ENCODE data around the gene ZNF506.

DNA sequence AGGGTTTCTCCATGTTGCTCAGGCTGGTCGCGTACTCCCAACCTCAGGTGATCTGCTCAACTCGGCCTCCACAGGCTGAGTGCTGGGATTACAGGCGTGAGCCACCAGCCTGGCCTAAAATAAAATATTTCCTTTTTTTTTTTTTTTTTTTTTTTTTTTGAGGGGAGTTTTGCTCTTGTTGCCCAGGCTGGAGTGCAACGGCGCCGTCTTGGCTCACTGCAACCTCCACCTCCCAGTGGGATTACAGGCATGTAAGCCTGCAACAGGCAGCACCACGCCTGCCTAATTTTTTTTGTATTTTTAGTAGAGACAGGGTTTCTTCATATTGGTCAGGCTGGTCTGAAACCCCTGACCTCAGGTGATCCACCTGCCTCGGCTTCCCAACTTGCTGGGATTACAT, 4.9 kb downstream of the ZNF506 start:
- TF ChIP-seq, protein P1, sequence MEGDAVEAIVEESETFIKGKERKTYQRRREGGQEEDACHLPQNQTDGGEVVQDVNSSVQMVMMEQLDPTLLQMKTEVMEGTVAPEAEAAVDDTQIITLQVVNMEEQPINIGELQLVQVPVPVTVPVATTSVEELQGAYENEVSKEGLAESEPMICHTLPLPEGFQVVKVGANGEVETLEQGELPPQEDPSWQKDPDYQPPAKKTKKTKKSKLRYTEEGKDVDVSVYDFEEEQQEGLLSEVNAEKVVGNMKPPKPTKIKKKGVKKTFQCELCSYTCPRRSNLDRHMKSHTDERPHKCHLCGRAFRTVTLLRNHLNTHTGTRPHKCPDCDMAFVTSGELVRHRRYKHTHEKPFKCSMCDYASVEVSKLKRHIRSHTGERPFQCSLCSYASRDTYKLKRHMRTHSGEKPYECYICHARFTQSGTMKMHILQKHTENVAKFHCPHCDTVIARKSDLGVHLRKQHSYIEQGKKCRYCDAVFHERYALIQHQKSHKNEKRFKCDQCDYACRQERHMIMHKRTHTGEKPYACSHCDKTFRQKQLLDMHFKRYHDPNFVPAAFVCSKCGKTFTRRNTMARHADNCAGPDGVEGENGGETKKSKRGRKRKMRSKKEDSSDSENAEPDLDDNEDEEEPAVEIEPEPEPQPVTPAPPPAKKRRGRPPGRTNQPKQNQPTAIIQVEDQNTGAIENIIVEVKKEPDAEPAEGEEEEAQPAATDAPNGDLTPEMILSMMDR (IDR thresholded peaks at IDR 0.05): no peak
- TF ChIP-seq, protein P2, sequence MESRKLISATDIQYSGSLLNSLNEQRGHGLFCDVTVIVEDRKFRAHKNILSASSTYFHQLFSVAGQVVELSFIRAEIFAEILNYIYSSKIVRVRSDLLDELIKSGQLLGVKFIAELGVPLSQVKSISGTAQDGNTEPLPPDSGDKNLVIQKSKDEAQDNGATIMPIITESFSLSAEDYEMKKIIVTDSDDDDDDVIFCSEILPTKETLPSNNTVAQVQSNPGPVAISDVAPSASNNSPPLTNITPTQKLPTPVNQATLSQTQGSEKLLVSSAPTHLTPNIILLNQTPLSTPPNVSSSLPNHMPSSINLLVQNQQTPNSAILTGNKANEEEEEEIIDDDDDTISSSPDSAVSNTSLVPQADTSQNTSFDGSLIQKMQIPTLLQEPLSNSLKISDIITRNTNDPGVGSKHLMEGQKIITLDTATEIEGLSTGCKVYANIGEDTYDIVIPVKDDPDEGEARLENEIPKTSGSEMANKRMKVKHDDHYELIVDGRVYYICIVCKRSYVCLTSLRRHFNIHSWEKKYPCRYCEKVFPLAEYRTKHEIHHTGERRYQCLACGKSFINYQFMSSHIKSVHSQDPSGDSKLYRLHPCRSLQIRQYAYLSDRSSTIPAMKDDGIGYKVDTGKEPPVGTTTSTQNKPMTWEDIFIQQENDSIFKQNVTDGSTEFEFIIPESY (IDR thresholded peaks at IDR 0.05; ENCODE audit: borderline replicate concordance, low read depth): no peak
- TF ChIP-seq, protein P3, sequence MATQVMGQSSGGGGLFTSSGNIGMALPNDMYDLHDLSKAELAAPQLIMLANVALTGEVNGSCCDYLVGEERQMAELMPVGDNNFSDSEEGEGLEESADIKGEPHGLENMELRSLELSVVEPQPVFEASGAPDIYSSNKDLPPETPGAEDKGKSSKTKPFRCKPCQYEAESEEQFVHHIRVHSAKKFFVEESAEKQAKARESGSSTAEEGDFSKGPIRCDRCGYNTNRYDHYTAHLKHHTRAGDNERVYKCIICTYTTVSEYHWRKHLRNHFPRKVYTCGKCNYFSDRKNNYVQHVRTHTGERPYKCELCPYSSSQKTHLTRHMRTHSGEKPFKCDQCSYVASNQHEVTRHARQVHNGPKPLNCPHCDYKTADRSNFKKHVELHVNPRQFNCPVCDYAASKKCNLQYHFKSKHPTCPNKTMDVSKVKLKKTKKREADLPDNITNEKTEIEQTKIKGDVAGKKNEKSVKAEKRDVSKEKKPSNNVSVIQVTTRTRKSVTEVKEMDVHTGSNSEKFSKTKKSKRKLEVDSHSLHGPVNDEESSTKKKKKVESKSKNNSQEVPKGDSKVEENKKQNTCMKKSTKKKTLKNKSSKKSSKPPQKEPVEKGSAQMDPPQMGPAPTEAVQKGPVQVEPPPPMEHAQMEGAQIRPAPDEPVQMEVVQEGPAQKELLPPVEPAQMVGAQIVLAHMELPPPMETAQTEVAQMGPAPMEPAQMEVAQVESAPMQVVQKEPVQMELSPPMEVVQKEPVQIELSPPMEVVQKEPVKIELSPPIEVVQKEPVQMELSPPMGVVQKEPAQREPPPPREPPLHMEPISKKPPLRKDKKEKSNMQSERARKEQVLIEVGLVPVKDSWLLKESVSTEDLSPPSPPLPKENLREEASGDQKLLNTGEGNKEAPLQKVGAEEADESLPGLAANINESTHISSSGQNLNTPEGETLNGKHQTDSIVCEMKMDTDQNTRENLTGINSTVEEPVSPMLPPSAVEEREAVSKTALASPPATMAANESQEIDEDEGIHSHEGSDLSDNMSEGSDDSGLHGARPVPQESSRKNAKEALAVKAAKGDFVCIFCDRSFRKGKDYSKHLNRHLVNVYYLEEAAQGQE (IDR thresholded peaks at IDR 0.05; ENCODE audit: low read depth, low read length): no peak
- TF ChIP-seq RXRA (IDR thresholded peaks at IDR 0.05; ENCODE audit: borderline replicate concordance, low read depth) (no peak), FOSL2 (IDR thresholded peaks at IDR 0.05; ENCODE audit: borderline replicate concordance, low read depth) (no peak), POLR2AphosphoS5 (IDR thresholded peaks at IDR 0.05; ENCODE audit: low read depth, low read length) (no peak), GABPA (IDR thresholded peaks at IDR 0.05; ENCODE audit: low read depth) (no peak), EZH2phosphoT487 (IDR thresholded peaks at IDR 0.05; ENCODE audit: borderline replicate concordance, low read depth) (no peak), FOXM1 (IDR thresholded peaks at IDR 0.05; ENCODE audit: low read depth) (no peak), NFIC (IDR thresholded peaks at IDR 0.05; ENCODE audit: borderline replicate concordance) (no peak), JUND (IDR thresholded peaks at IDR 0.05) (no peak), RAD21 (IDR thresholded peaks at IDR 0.05; ENCODE audit: low read length) (no peak)
- TF ChIP-seq, protein P4, sequence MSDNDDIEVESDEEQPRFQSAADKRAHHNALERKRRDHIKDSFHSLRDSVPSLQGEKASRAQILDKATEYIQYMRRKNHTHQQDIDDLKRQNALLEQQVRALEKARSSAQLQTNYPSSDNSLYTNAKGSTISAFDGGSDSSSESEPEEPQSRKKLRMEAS (IDR thresholded peaks at IDR 0.05; ENCODE audit: low read depth): no peak

Measured in SK-N-SH (cell line).